GM23338 (cell line): Measurements from ENCODE around the gene SEPTIN11. TPM values are rescaled to one million over a fixed set of nuclear protein-coding genes. Genes with fewer than 3 reads are reported as not detected.

ENCODE experiments used
- ATAC-seq: fragments of 200-7000 bp; cut with Tn5 transposase; 3 replicates; pipeline ENCODE4 v1.9.1; 2020
- DNase-seq: peaks from one replicate; pipeline ENCODE4 v3.0.0-alpha.2; 2015; ENCODE audit warnings: low spot score
- H2AFZ ChIP-seq: fragments of 200-600 bp; sonication (generic); 2 replicates; pipeline ENCODE4 v1.8.0; 2016; ENCODE audit warnings: antibody characterized with exemption, mild to moderate bottlenecking, moderate library complexity
- H3F3A ChIP-seq: fragments of 200-600 bp; sonication (generic); replicated peaks from 2 replicates; pipeline ENCODE4 v1.8.0; 2017; ENCODE audit warnings: antibody characterized with exemption, mixed run types, low read depth
- H3K27ac ChIP-seq: fragments of 200-600 bp; sonication (generic); 2 replicates; pipeline ENCODE4 v1.6.1; 2016; ENCODE audit warnings: low read depth
- H3K27me3 ChIP-seq: fragments of 200-600 bp; sonication (generic); 2 replicates; pipeline ENCODE4 v1.8.0; 2016; ENCODE audit warnings: mild to moderate bottlenecking, mixed run types, moderate library complexity; ENCODE audit not compliant: insufficient read depth
- H3K36me3 ChIP-seq: fragments of 200-600 bp; sonication (generic); 2 replicates; pipeline ENCODE4 v1.8.0; 2016; ENCODE audit warnings: mild to moderate bottlenecking; ENCODE audit not compliant: insufficient read depth
- H3K4me1 ChIP-seq: fragments of 200-600 bp; sonication (generic); 2 replicates; pipeline ENCODE4 v1.8.0; 2016; ENCODE audit warnings: mild to moderate bottlenecking, moderate library complexity; ENCODE audit not compliant: insufficient read depth
- H3K4me2 ChIP-seq: fragments of 200-600 bp; sonication (generic); 2 replicates; pipeline ENCODE4 v1.7.1; 2017; ENCODE audit warnings: mixed run types
- H3K4me3 ChIP-seq: fragments of 200-600 bp; sonication (generic); 2 replicates; pipeline ENCODE4 v1.6.1; 2016; ENCODE audit warnings: mixed run types
- H3K79me2 ChIP-seq: fragments of 200-600 bp; sonication (generic); replicated peaks from 2 replicates; pipeline ENCODE4 v1.8.0; 2017; ENCODE audit warnings: mild to moderate bottlenecking; ENCODE audit not compliant: insufficient read depth
- H3K9me2 ChIP-seq: fragments of 200-600 bp; sonication (generic); 2 replicates; pipeline ENCODE4 v1.8.0; 2017; ENCODE audit not compliant: insufficient read depth
- H4K20me1 ChIP-seq: fragments of 200-600 bp; sonication (generic); replicated peaks from 2 replicates; pipeline ENCODE4 v1.8.0; 2017; ENCODE audit warnings: mild to moderate bottlenecking; ENCODE audit not compliant: insufficient read depth
- H3K27ac Mint-ChIP-seq: 2 replicates; pipeline ENCODE4 v1.8.0; 2020; ENCODE audit warnings: inconsistent platforms, mild to moderate bottlenecking, moderate library complexity, mixed read lengths
- H3K27me3 Mint-ChIP-seq: 3 replicates; pipeline ENCODE4 v1.8.0; 2022; ENCODE audit warnings: low read depth, mild to moderate bottlenecking, moderate library complexity, mixed read lengths, inconsistent platforms; ENCODE audit not compliant: insufficient read depth, poor library complexity
- H3K36me3 Mint-ChIP-seq: 3 replicates; pipeline ENCODE4 v1.8.0; 2021; ENCODE audit warnings: low read depth, mild to moderate bottlenecking, inconsistent platforms, moderate library complexity, mixed read lengths
- H3K4me1 Mint-ChIP-seq: 3 replicates; pipeline ENCODE4 v1.8.0; 2020; ENCODE audit warnings: mild to moderate bottlenecking, inconsistent platforms, mixed read lengths
- H3K4me3 Mint-ChIP-seq: 3 replicates; pipeline ENCODE4 v1.8.0; 2021; ENCODE audit warnings: moderate library complexity, mild to moderate bottlenecking, inconsistent platforms, mixed read lengths
- H3K9me3 Mint-ChIP-seq: 3 replicates; pipeline ENCODE4 v1.8.0; 2020; ENCODE audit warnings: moderate library complexity, mild to moderate bottlenecking, inconsistent platforms, mixed read lengths
- CREB1 ChIP-seq: fragments of 250-450 bp; sonication (Bioruptor Pico); IDR thresholded peaks from 2 replicates; pipeline ENCODE4 v1.5.0; 2020; ENCODE audit warnings: low read depth, mild to moderate bottlenecking, moderate library complexity
- CTCF ChIP-seq, 2 experiments: fragments of 200-600 bp in 1 of 2; sonication (generic) in 1 of 2; conservative IDR thresholded peaks; 2 replicates each; pipeline versions ENCODE4 v1.5.1 to v1.6.1; 2016 to 2017; ENCODE audit warnings: antibody characterized with exemption in 2 of 2, low read depth in 2 of 2, mild to moderate bottlenecking in 2 of 2, moderate library complexity in 1 of 2
- ETS1 ChIP-seq: IDR thresholded peaks from 2 replicates; pipeline ENCODE4 v1.6.1; 2016; ENCODE audit warnings: antibody characterized with exemption
- EZH2 ChIP-seq: fragments of 200-600 bp; sonication (generic); IDR thresholded peaks from one replicate; pipeline ENCODE4 v1.8.0; 2017; ENCODE audit warnings: antibody characterized with exemption, mild to moderate bottlenecking, low read depth; ENCODE audit not compliant: unreplicated experiment
- EZH2phosphoT487 ChIP-seq: fragments of 200-600 bp; sonication (generic); IDR thresholded peaks from one replicate; pipeline ENCODE4 v1.8.1; 2018; ENCODE audit warnings: antibody characterized with exemption; ENCODE audit not compliant: unreplicated experiment
- JUNB ChIP-seq: IDR thresholded peaks from one replicate; pipeline ENCODE4 v1.6.1; 2016; ENCODE audit warnings: antibody characterized with exemption; ENCODE audit not compliant: unreplicated experiment
- NANOG ChIP-seq: IDR thresholded peaks from 2 replicates; pipeline ENCODE4 v1.6.1; 2016; ENCODE audit warnings: antibody characterized with exemption, borderline replicate concordance
- POLR2AphosphoS5 ChIP-seq: IDR thresholded peaks from 2 replicates; pipeline ENCODE4 v1.6.1; 2016; ENCODE audit warnings: antibody characterized with exemption, low read depth
- REST ChIP-seq: IDR thresholded peaks from one replicate; pipeline ENCODE4 v1.6.1; 2018; ENCODE audit warnings: antibody characterized with exemption; ENCODE audit not compliant: unreplicated experiment
- STAT1 ChIP-seq: IDR thresholded peaks from one replicate; pipeline ENCODE4 v1.6.1; 2016; ENCODE audit warnings: antibody characterized with exemption; ENCODE audit not compliant: unreplicated experiment
- ZNF114 ChIP-seq: fragments of 250-450 bp; sonication (Bioruptor Pico); IDR thresholded peaks from 2 replicates; pipeline ENCODE4 v1.5.0; 2020; ENCODE audit warnings: mild to moderate bottlenecking, moderate library complexity
- ZNF331 ChIP-seq: fragments of 250-450 bp; sonication (Bioruptor Pico); IDR thresholded peaks from 2 replicates; pipeline ENCODE4 v1.5.0; 2020; ENCODE audit warnings: low read depth, mild to moderate bottlenecking, moderate library complexity
- ZNF462 ChIP-seq: fragments of 250-450 bp; sonication (Bioruptor Pico); IDR thresholded peaks from 2 replicates; pipeline ENCODE4 v1.5.0; 2020; ENCODE audit warnings: mild to moderate bottlenecking, moderate library complexity
- polyA plus RNA-seq: library from polyadenylated mRNA; unstranded; fragments of >200 nt; fragmentation: Nextera tagmentation; extraction: Ambion mirVana; gene quantifications from 2 replicates; pipeline ENCODE4 v1.2.1, GENCODE V29; 2016
- total RNA-seq: library from RNA; depleted of rRNA; stranded (reverse); fragments of >200 nt; shearing (Covaris generic); gene quantifications from 2 replicates; pipeline ENCODE4 v1.2.3, GENCODE V29; 2014

Gene SEPTIN11
- total and polyA plus RNA-seq, 2 experiments from 2014 or later: 80.0 to 81.6 TPM

- H3K4me1 ChIP-seq: peaks cover 31% of the 10 kb centered on the region
- H4K20me1 ChIP-seq: no peaks in the 10 kb centered on the region
- Mint-ChIP-seq H3K4me3 (no peak overlapping the region), H3K27ac (peak overlapping the region; percentile 14; the same call in 1 of the 2 replicates), H3K4me1 (peaks cover 62% of the 10 kb centered on the region), H3K36me3 (peaks cover 45% of the 10 kb centered on the region), H3K27me3 (no peaks in the 10 kb centered on the region), H3K9me3 (peaks cover 5% of the 10 kb centered on the region; the same call in 2 of the 3 replicates)
- no peak overlapping the region for H3K4me2 ChIP-seq
- H3K27me3 ChIP-seq: no peaks in the 10 kb centered on the region
- H3K9me2 ChIP-seq: no peaks in the 10 kb centered on the region
- TF ChIP-seq ETS1: no peak
- no peak for TF ChIP-seq EZH2phosphoT487
- no peak for TF ChIP-seq ZNF462 (CRISPR knock-in tag)
- TF ChIP-seq CTCF (conservative IDR thresholded peaks at IDR 0.05; ENCODE audit: low read depth in 2 of 2): no peak
- TF ChIP-seq STAT1: no peak
- TF ChIP-seq ZNF331 (CRISPR knock-in tag): no peak
- TF ChIP-seq EZH2: no peak
- TF ChIP-seq ZNF114 (CRISPR knock-in tag): no peak
- TF ChIP-seq REST: no peak
- TF ChIP-seq POLR2AphosphoS5: no peak
- no peak for TF ChIP-seq JUNB
- TF ChIP-seq CREB1 (CRISPR knock-in tag): no peak
- no peak for TF ChIP-seq NANOG
- no peak for DNase-seq
- no peak overlapping the region for H2AFZ ChIP-seq
- no peaks in the 10 kb centered on the region for H3K36me3 ChIP-seq
- H3K4me3 ChIP-seq: no peak overlapping the region
- H3F3A ChIP-seq: peaks cover 4% of the 10 kb centered on the region; the same call in 1 of the 2 replicates
- H3K27ac ChIP-seq: no peak overlapping the region
- peaks cover 34% of the 10 kb centered on the region for H3K79me2 ChIP-seq
- ATAC-seq: no peak
Measured at GRCh38 chr4:76995776-76996175, 46.2 kb downstream of the SEPTIN11 start.
